Activated CD4-positive, alpha-beta memory T cell treated with anti-CD3 and anti-CD28 coated beads, Interleukin-2, amount 10 ng/mL, durations not matched to agents 7 days and 5 days (primary cell): ENCODE data around the gene ATOH8. TPM values are rescaled to one million over a fixed set of nuclear protein-coding genes. Genes with fewer than 3 reads are reported as not detected.

Source experiments
- CTCF ChIA-PET: fragments of 350-600 bp; sonication (Branson Sonifier 250); formaldehyde crosslinking; loops from one replicate; lab custom pipeline; 2021; ENCODE audit warnings: antibody characterized with exemption, inconsistent platforms; lab: Charles Lee
- POLR2A ChIA-PET: fragments of 350-600 bp; sonication (Branson Sonifier 250); formaldehyde crosslinking; loops from one replicate; lab custom pipeline; 2021; ENCODE audit warnings: antibody characterized with exemption; lab: Charles Lee
- DNase-seq: peaks from one replicate; pipeline ENCODE4 v3.0.0-alpha.2; 2020
- H3K27ac Mint-ChIP-seq: one replicate; pipeline ENCODE4 v1.8.0; 2021; ENCODE audit warnings: mild to moderate bottlenecking, mixed read lengths
- H3K27me3 Mint-ChIP-seq: one replicate; pipeline ENCODE4 v1.8.0; 2021; ENCODE audit warnings: mixed read lengths
- H3K36me3 Mint-ChIP-seq: one replicate; pipeline ENCODE4 v1.8.0; 2021; ENCODE audit warnings: low read depth, mixed read lengths
- H3K4me1 Mint-ChIP-seq: one replicate; pipeline ENCODE4 v1.8.0; 2021; ENCODE audit warnings: mixed read lengths
- H3K4me3 Mint-ChIP-seq: one replicate; pipeline ENCODE4 v1.8.0; 2021; ENCODE audit warnings: mild to moderate bottlenecking, mixed read lengths
- H3K9me3 Mint-ChIP-seq: one replicate; pipeline ENCODE4 v1.8.0; 2021; ENCODE audit warnings: mixed read lengths
- total RNA-seq, 2 experiments: library from RNA; stranded (reverse); gene quantifications; one replicate each; pipeline ENCODE4 v1.2.3, GENCODE V29; 2021

The ATOH8 gene
- total RNA-seq, 2 experiments from 2014 or later, result 0.55 to 0.78 TPM

DNA sequence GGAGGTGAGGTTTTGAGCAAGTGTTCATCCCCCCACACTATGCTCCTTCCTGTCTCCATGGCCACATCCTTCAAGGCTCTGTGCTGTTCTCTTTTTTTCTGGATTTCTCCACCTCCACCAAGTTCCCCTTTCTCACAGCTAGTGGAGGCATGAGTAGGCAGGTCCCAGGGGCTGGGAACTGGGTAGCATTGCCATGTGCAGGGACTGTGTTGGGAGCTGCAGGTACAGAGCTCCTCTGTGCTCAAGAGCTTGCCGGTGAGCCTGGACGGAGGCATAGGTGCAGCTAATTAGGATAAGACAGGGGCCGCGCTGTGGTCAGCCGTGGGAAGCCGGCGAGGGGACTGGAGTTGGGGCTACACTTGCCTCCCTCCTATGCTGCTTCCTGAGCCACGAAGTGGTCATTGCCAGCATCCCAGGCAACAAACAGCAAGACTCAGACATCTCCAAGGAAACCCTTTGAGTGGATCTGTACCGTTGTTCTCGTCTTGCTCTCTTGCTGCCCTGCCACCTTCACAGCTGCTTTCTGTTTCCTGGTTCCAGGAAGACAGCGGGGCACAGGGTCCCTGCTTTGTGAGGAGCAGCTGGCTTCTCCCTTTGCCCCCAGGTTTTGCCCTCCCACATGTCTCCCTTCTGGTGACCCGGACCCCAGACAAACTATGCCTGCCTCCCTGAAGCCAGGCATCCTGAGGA lies 36.9 kb downstream of the ATOH8 start:
- H3K36me3 Mint-ChIP-seq, result no peaks in the 10 kb centered on the region
- no peak overlapping the region for H3K4me3 Mint-ChIP-seq
- peaks cover 36% of the 10 kb centered on the region for H3K27me3 Mint-ChIP-seq
- POLR2A ChIA-PET, result no interaction called here
- no peaks in the 10 kb centered on the region for H3K9me3 Mint-ChIP-seq
- no peak overlapping the region for H3K27ac Mint-ChIP-seq
- no peak for DNase-seq
- no peaks in the 10 kb centered on the region for H3K4me1 Mint-ChIP-seq
- CTCF ChIA-PET, result no interaction called here

GRCh38 chr2:85791704-85792565 lies 38.1 kb downstream of the ATOH8 start:
- no peaks in the 10 kb centered on the region for H3K36me3 Mint-ChIP-seq
- H3K4me1 Mint-ChIP-seq, result no peaks in the 10 kb centered on the region
- DNase-seq, result no peak
- ChIA-PET POLR2A (no interaction called here), CTCF (interaction anchor here (0.5 kb wide), 1 partner anchor 14 kb away, joined by 3 read pairs; no protein-coding TSS in a partner anchor)
- peaks cover 36% of the 10 kb centered on the region for H3K27me3 Mint-ChIP-seq
- no peaks in the 10 kb centered on the region for H3K9me3 Mint-ChIP-seq
- no peak overlapping the region for H3K4me3 Mint-ChIP-seq
- H3K27ac Mint-ChIP-seq, result no peak overlapping the region

GRCh38 chr2:85792783-85793441 lies 39.1 kb downstream of the ATOH8 start:
- peaks cover 42% of the 10 kb centered on the region for H3K27me3 Mint-ChIP-seq
- ChIA-PET POLR2A (no interaction called here), CTCF (interaction anchor here (0.5 kb wide), 2 partner anchors 13 to 113 kb away, joined by 3 read pairs; no protein-coding TSS in a partner anchor)
- no peaks in the 10 kb centered on the region for H3K9me3 Mint-ChIP-seq
- no peak overlapping the region for H3K27ac Mint-ChIP-seq
- no peaks in the 10 kb centered on the region for H3K36me3 Mint-ChIP-seq
- DNase-seq, result no peak
- no peak overlapping the region for H3K4me3 Mint-ChIP-seq
- H3K4me1 Mint-ChIP-seq, result no peaks in the 10 kb centered on the region

DNA sequence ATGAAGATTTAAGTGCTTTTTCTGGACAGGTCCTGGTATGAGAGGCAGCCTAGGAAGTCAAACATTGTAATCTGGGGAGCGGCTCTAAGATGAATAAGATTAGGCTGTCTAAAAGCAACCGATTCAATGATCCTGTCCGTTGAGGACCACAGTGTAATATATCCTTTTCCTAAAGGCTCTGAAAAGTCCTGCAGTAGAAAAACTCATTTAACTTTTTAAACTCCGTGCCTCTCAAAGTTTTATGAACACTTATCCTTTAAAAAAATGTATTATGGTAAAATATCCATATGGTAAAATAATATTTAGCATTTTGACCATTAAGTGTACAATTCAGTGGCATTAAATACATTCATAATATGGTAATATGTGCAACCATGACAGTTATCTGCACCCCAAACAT lies 39.8 kb downstream of the ATOH8 start:
- Mint-ChIP-seq H3K4me3 (no peak overlapping the region), H3K4me1 (no peaks in the 10 kb centered on the region), H3K27ac (no peak overlapping the region), H3K9me3 (no peaks in the 10 kb centered on the region), H3K36me3 (no peaks in the 10 kb centered on the region), H3K27me3 (peaks cover 47% of the 10 kb centered on the region)
- no peak for DNase-seq
- ChIA-PET POLR2A (no interaction called here), CTCF (no interaction called here)

GRCh38 chr2:85794038-85794441 lies 40.2 kb downstream of the ATOH8 start:
- DNase-seq, result no peak
- Mint-ChIP-seq H3K27me3 (peaks cover 50% of the 10 kb centered on the region), H3K4me3 (no peak overlapping the region), H3K9me3 (no peaks in the 10 kb centered on the region), H3K4me1 (no peaks in the 10 kb centered on the region), H3K27ac (no peak overlapping the region), H3K36me3 (no peaks in the 10 kb centered on the region)
- CTCF ChIA-PET, result no interaction called here
- POLR2A ChIA-PET, result no interaction called here

DNA sequence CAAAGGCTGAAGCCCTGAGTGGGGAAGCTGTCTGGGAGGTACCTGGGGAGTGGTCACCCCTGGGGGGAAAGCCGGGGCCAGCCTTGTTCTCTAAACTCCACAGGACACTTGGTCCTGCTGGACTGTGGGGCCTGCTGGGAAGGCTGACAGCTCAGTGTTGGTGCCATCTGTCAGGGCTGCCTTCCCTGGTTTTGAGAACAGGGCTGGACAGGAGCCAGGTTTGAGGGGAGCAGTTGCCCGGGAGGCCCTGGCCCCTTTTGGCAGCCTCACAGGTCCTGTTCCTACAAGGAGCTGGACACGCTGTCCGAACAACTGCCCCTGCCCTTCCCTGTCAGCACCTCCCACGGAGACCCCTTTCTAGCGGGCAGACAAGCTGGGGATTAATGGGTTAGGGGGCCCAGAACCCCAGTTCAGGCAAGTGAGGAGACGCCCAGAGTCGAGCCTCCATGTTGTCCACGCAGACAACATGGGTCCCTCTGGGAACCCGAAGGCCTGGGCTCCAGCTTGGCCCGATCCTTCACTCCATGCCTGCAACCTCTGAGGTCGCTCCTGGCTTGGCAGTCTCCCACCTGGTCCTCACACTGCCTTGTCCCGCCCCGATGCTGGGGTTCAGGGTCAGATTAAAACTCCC lies 40.8 kb downstream of the ATOH8 start:
- Mint-ChIP-seq H3K4me3 (no peak overlapping the region), H3K27ac (no peak overlapping the region), H3K36me3 (no peaks in the 10 kb centered on the region), H3K9me3 (no peaks in the 10 kb centered on the region), H3K27me3 (peaks cover 48% of the 10 kb centered on the region), H3K4me1 (peaks cover 1% of the 10 kb centered on the region)
- POLR2A ChIA-PET, result no interaction called here
- DNase-seq, result no peak
- CTCF ChIA-PET, result interaction anchor here (0.8 kb wide), 1 partner anchor 19 kb away, joined by 3 read pairs; no protein-coding TSS in a partner anchor

DNA sequence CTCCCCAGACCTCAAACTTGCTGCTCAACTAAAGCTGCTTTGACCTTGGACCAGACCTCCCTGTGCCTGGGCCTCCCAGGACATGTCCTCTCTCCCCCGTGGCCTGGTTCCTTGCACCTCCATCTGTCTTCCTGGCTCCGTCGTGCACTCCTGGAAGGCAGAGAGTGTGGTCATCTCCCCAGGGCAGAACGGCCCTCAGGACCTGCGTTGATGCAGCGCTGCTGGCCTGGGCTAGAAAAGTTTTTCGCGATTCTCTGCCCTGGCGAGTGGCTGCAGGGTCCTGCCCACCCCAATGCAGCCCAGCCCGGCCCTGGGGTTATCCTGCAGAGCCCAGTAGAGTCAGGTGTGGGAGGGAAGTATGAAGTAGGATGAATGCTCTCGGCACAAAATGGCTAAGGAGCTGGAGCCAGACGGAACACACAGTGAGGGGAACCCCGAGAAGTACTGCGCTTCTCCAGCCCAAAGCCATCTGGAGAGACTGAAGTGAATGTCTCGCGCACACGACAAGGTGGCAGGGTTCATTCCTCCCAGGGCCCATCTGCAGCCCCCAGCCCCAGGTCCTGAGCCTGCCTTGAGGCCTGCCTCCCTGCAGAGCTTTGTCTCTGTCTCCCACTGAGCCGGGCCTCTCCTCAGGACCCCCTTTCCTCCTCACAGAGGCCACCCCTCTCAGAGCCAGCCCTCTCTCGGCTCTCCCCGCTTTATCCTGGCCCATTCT lies 41.7 kb downstream of the ATOH8 start:
- no peak overlapping the region for H3K4me3 Mint-ChIP-seq
- H3K9me3 Mint-ChIP-seq, result no peaks in the 10 kb centered on the region
- peaks cover 2% of the 10 kb centered on the region for H3K4me1 Mint-ChIP-seq
- no peaks in the 10 kb centered on the region for H3K36me3 Mint-ChIP-seq
- peaks cover 49% of the 10 kb centered on the region for H3K27me3 Mint-ChIP-seq
- no peak overlapping the region for H3K27ac Mint-ChIP-seq
- DNase-seq, result no peak
- CTCF ChIA-PET, result interaction anchor here (0.8 kb wide), 1 partner anchor 18 kb away, joined by 3 read pairs; no protein-coding TSS in a partner anchor
- POLR2A ChIA-PET, result no interaction called here

- no peak for DNase-seq
- Mint-ChIP-seq H3K36me3 (no peaks in the 10 kb centered on the region), H3K4me3 (no peak overlapping the region), H3K27ac (no peak overlapping the region), H3K4me1 (peaks cover 2% of the 10 kb centered on the region), H3K27me3 (peaks cover 45% of the 10 kb centered on the region), H3K9me3 (no peaks in the 10 kb centered on the region)
- POLR2A ChIA-PET, result no interaction called here
- CTCF ChIA-PET, result no interaction called here
These were observed 42.2 kb downstream of the ATOH8 start for GRCh38 chr2:85796046-85796340.

DNA sequence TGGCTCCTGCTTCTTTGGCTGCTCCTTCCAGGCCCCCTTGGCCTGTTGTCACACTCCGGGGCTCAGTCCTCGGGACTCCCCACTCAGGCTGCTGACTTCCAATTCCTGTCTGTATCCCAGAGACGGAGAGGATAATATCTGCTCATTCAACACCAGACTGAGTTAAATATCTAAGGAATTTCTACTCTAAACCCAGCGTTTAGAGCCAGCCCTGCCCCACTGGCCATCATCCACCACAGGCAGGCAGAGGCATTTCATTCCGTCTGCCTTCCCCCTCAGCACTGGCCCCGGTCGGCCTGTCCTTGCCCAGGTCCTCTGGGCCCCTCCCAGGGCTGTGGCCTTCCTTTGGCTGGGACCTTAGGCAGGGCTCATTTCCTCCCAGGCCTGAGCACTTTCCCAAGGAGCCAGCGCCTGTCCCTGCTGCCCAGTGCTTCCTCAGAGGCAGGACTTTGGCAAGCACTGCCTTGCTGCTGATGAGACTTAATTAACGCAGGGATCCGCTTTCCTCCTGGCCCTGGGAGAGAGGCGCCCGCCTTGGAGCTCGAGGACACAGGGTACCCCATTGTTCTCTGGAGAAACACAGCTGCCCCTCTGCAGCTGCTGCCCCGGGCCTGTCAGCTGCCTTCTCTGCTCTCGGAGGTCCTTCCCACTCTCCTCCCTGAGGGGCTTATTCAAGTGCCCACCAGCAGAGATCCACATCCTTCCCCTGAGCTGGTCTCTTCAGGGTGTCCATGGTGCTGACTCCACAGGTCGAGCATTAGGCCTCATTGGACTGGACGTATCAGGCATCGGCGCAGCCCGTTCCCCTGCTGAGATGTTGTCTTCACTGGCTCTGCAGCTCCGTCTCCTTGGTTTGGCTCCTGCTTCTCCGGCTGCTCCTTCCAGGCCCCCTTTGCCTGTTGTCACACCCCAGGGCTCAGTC lies 42.8 kb downstream of the ATOH8 start:
- H3K4me3 Mint-ChIP-seq, result no peak overlapping the region
- ChIA-PET CTCF (no interaction called here), POLR2A (no interaction called here)

GRCh38 chr2:85797263-85797660 lies 43.5 kb downstream of the ATOH8 start:
- H3K27me3 Mint-ChIP-seq, result peaks cover 38% of the 10 kb centered on the region
- CTCF ChIA-PET, result no interaction called here
- no peak for DNase-seq
- POLR2A ChIA-PET, result no interaction called here
- H3K9me3 Mint-ChIP-seq, result no peaks in the 10 kb centered on the region
- no peaks in the 10 kb centered on the region for H3K36me3 Mint-ChIP-seq
- no peak overlapping the region for H3K27ac Mint-ChIP-seq
- H3K4me1 Mint-ChIP-seq, result peaks cover 2% of the 10 kb centered on the region
- no peak overlapping the region for H3K4me3 Mint-ChIP-seq

More for the DNA sequence above, 42.8 kb downstream of the ATOH8 start:
- no peak for DNase-seq
- peaks cover 42% of the 10 kb centered on the region for H3K27me3 Mint-ChIP-seq
- peaks cover 2% of the 10 kb centered on the region for H3K4me1 Mint-ChIP-seq
- no peak overlapping the region for H3K27ac Mint-ChIP-seq
- no peaks in the 10 kb centered on the region for H3K9me3 Mint-ChIP-seq
- no peaks in the 10 kb centered on the region for H3K36me3 Mint-ChIP-seq

- Mint-ChIP-seq H3K36me3 (no peaks in the 10 kb centered on the region), H3K27ac (no peak overlapping the region), H3K4me1 (peaks cover 2% of the 10 kb centered on the region), H3K9me3 (no peaks in the 10 kb centered on the region), H3K27me3 (peaks cover 31% of the 10 kb centered on the region), H3K4me3 (no peak overlapping the region)
- DNase-seq, result no peak
- POLR2A ChIA-PET, result no interaction called here
- CTCF ChIA-PET, result no interaction called here
These were observed 44.1 kb downstream of the ATOH8 start for GRCh38 chr2:85797921-85798320.
